A549 (cell line): ENCODE data around the gene ZNF267. TPM values are rescaled to one million over a fixed set of nuclear protein-coding genes. Genes with fewer than 3 reads are reported as not detected.
A peak's percentile ranks its signal among the peaks of the same experiment; 100 is the strongest.
"Not testable (repeated sequence)": the region's sequence is repeated elsewhere in the genome, so short reads cannot be mapped to it uniquely, and the experiment has no call there.

Source experiments
- ATAC-seq, 2 experiments: fragments of 200-7000 bp in 1 of 2; fragments of >200 bp in 1 of 2; cut with Nextera tagmentation in 1 of 2; cut with Tn5 transposase in 1 of 2; 3 replicates each; pipeline versions ENCODE4 v1.8.0 to v1.9.1; 2018 to 2020; ENCODE audit warnings: mild to moderate bottlenecking in 1 of 2, moderate library complexity in 1 of 2
- CTCF ChIA-PET: fragments of 300-600 bp; sonication (Branson Sonifier 250); formaldehyde crosslinking; extraction: SDS; loops from one replicate; lab custom pipeline; 2021; ENCODE audit warnings: antibody characterized with exemption, inconsistent platforms; lab: Yijun Ruan, JAX
- POLR2A ChIA-PET: fragments of 350-600 bp; formaldehyde crosslinking; extraction: SDS; loops from one replicate; lab custom pipeline; 2021; ENCODE audit warnings: antibody characterized with exemption, inconsistent platforms; lab: Yijun Ruan, JAX
- DNase-seq, 2 experiments: peaks; one replicate each; pipeline versions ENCODE4 v3.0.0 to v3.0.0-alpha.2; 2011 to 2016; ENCODE audit warnings: low read depth in 1 of 2, low spot score in 1 of 2
- FAIRE-seq: peaks from 2 replicates; lab custom pipeline; 2011; peaks lifted over from hg19 to GRCh38; lab: Jason Lieb, UNC
- H3K27ac ChIP-seq, 2 experiments: fragments of >200 bp; sonication (Bioruptor Twin); formaldehyde crosslinking; 3 replicates each; pipeline ENCODE4 v1.5.1; 2016 to 2017
- H3K4me1 ChIP-seq: fragments of >200 bp; sonication (Bioruptor Twin); formaldehyde crosslinking; 3 replicates; pipeline ENCODE4 v1.6.1; 2016
- H3K4me2 ChIP-seq: fragments of >200 bp; sonication (Bioruptor Twin); formaldehyde crosslinking; 3 replicates; pipeline ENCODE4 v1.6.1; 2016
- H3K4me3 ChIP-seq: fragments of >200 bp; sonication (Bioruptor Twin); formaldehyde crosslinking; 3 replicates; pipeline ENCODE4 v1.5.1; 2016
- H3K9me3 ChIP-seq: fragments of >200 bp; sonication (Bioruptor Twin); formaldehyde crosslinking; 3 replicates; pipeline ENCODE4 v1.6.1; 2016
- ATOH8 ChIP-seq: fragments of 250-450 bp; sonication (Bioruptor Pico); IDR thresholded peaks from 2 replicates; pipeline ENCODE4 v1.5.0; 2020; ENCODE audit warnings: low read depth, mild to moderate bottlenecking, moderate library complexity
- CHD2 ChIP-seq: fragments of 150-350 bp; IDR thresholded peaks from 2 replicates; pipeline ENCODE4 v1.6.1; 2014; ENCODE audit warnings: low read length; ENCODE audit not compliant: partially characterized antibody
- E2F6 ChIP-seq: IDR thresholded peaks from 2 replicates; pipeline ENCODE4 v1.6.1; 2012; ENCODE audit warnings: low read depth, borderline replicate concordance
- ESRRA ChIP-seq: fragments of 150-350 bp; IDR thresholded peaks from 2 replicates; pipeline ENCODE4 v1.6.1; 2014; ENCODE audit warnings: mild to moderate bottlenecking, low read length, borderline replicate concordance
- JUNB ChIP-seq: fragments of >200 bp; sonication (Bioruptor Twin); formaldehyde crosslinking; IDR thresholded peaks from 2 replicates; pipeline ENCODE4 v1.6.1; 2016
- MAFK ChIP-seq: fragments of 450-650 bp; IDR thresholded peaks from 2 replicates; pipeline ENCODE4 v1.6.1; 2014; ENCODE audit not compliant: partially characterized antibody
- MYC ChIP-seq: IDR thresholded peaks from 2 replicates; pipeline ENCODE4 v1.6.1; 2012; ENCODE audit warnings: mild to moderate bottlenecking, inconsistent platforms, low read length, improper control_type of control experiment, borderline replicate concordance
- NPAS2 ChIP-seq: fragments of 250-450 bp; sonication (Bioruptor Pico); IDR thresholded peaks from 2 replicates; pipeline ENCODE4 v1.8.0; 2022; ENCODE audit warnings: mild to moderate bottlenecking, moderate library complexity, borderline replicate concordance
- RCOR1 ChIP-seq: fragments of 150-350 bp; IDR thresholded peaks from 2 replicates; pipeline ENCODE4 v1.6.1; 2014; ENCODE audit warnings: antibody characterized with exemption, low read length, low read depth
- TFCP2L1 ChIP-seq: fragments of 250-450 bp; sonication (Bioruptor Pico); IDR thresholded peaks from 2 replicates; pipeline ENCODE4 v1.5.0; 2021; ENCODE audit warnings: mild to moderate bottlenecking
- ZFP36 ChIP-seq: fragments of 450-650 bp; IDR thresholded peaks from 2 replicates; pipeline ENCODE4 v1.6.1; 2014; ENCODE audit warnings: borderline replicate concordance; ENCODE audit not compliant: partially characterized antibody
- ZSCAN20 ChIP-seq: fragments of 250-450 bp; sonication (Bioruptor Pico); IDR thresholded peaks from 2 replicates; pipeline ENCODE4 v1.8.0; 2022; ENCODE audit warnings: mild to moderate bottlenecking, moderate library complexity
- WGBS: methylation state at CpG from one replicate; pipeline ENCODE4 v1.1.6; 2017; ENCODE audit errors: missing lambda C conversion rate; 5-methylcytosine and 5-hydroxymethylcytosine counted together
- polyA plus RNA-seq, 4 experiments: library from polyadenylated mRNA; depleted of rRNA in 3 of 4; stranded (reverse); fragments of >200 nt; fragmentation: RNase III in 1 of 4; extraction: RNeasy Plus Mini Kit Qiagen cat#74134 plus additional on column Dnase treatment in 1 of 4; gene quantifications; 2 replicates in 3 of 4; 3 replicates in 1 of 4; pipeline ENCODE4 v1.2.3, GENCODE V29; 2011 to 2017

Gene ZNF267
- polyA plus RNA-seq, 2 of the 4 experiments (the other 2 are of a cell fraction) = 8.3 to 10.2 TPM

- TF ChIP-seq TFCP2L1 (CRISPR knock-in tag) = no peak
- TF ChIP-seq E2F6 = no peak
- no peak for TF ChIP-seq JUNB
- TF ChIP-seq RCOR1 = no peak
Measured at GRCh38 chr16:31833047-31833446, 40.6 kb upstream of the ZNF267 start (continued).

- H3K9me3 ChIP-seq, POLR2A ChIA-PET, H3K4me3 ChIP-seq, DNase-seq, CTCF ChIA-PET, ATAC-seq, H3K27ac ChIP-seq, H3K4me1 ChIP-seq, FAIRE-seq, H3K4me2 ChIP-seq: not testable (repeated sequence)
- WGBS = no CpG with 5 or more reads among the region's 31 CpGs
Measured at GRCh38 chr16:31836396-31836795, 37.2 kb upstream of the ZNF267 start.

GRCh38 chr16:31842864-31843263, 30.7 kb upstream of the ZNF267 start:
- Histone ChIP-seq H3K4me3 (no peak overlapping the region), H3K4me1 (no peaks in the 10 kb centered on the region), H3K4me2 (no peak overlapping the region), H3K27ac (no peak overlapping the region), H3K9me3 (peaks cover 8% of the 10 kb centered on the region; the same call in 2 of the 3 replicates)
- FAIRE-seq = no peak
- ATAC-seq = no peak
- 32% methylated on average over 7 of the region's 7 CpGs for WGBS
- TF ChIP-seq ZFP36 = no peak
- TF ChIP-seq MYC = no peak
- ChIA-PET CTCF (interaction anchor here (1.4 kb wide), 1 partner anchor 26 kb away, joined by 4 read pairs; no protein-coding TSS in a partner anchor), POLR2A (no interaction called here)
- no peak for DNase-seq

GRCh38 chr16:31848572-31848971, 25.0 kb upstream of the ZNF267 start:
- H3K27ac ChIP-seq, ATAC-seq, H3K4me2 ChIP-seq, H3K4me3 ChIP-seq, CTCF ChIA-PET, POLR2A ChIA-PET, H3K4me1 ChIP-seq, FAIRE-seq, DNase-seq: not testable (repeated sequence)
- H3K9me3 ChIP-seq = peaks cover 28% of the 10 kb centered on the region
- 26% methylated on average over 2 of the region's 2 CpGs for WGBS

GRCh38 chr16:31853291-31853690, 20.3 kb upstream of the ZNF267 start:
- H3K4me2 ChIP-seq = no peak overlapping the region
- WGBS = 19% methylated on average over 2 of the region's 2 CpGs
- FAIRE-seq = no peak
- H3K27ac ChIP-seq = no peak overlapping the region
- no peak for ATAC-seq
- no peak overlapping the region for H3K4me3 ChIP-seq
- CTCF ChIA-PET = interaction anchor here (1.0 to 2.1 kb wide), 3 partner anchors 15 to 402 kb away, joined by 3 to 8 read pairs (median 4); no protein-coding TSS in a partner anchor
- peaks cover 16% of the 10 kb centered on the region for H3K9me3 ChIP-seq
- DNase-seq = no peak
- TF ChIP-seq RCOR1 = no peak
- TF ChIP-seq, all 56 proteins: peak for 0
- POLR2A ChIA-PET = no interaction called here
- no peaks in the 10 kb centered on the region for H3K4me1 ChIP-seq

GRCh38 chr16:31860508-31860907, 13.1 kb upstream of the ZNF267 start:
- no peak overlapping the region for H3K4me2 ChIP-seq
- no peak overlapping the region for H3K27ac ChIP-seq
- ChIA-PET CTCF (interaction anchor here (4.7 kb wide), 1 partner anchor 7 kb away, joined by 29 read pairs; no protein-coding TSS in a partner anchor), POLR2A (no interaction called here)
- TF ChIP-seq ZSCAN20 (CRISPR knock-in tag) = no peak
- TF ChIP-seq CHD2 = no peak
- no peak for TF ChIP-seq ESRRA
- no peak for TF ChIP-seq NPAS2 (CRISPR knock-in tag)
- no peak for TF ChIP-seq ATOH8 (CRISPR knock-in tag)
- peak; percentile 16 for TF ChIP-seq MAFK
- no peak for TF ChIP-seq TFCP2L1 (CRISPR knock-in tag)
- no peak for FAIRE-seq
- H3K4me1 ChIP-seq = no peaks in the 10 kb centered on the region
- ATAC-seq = no peak
- peaks cover 5% of the 10 kb centered on the region; the same call in 1 of the 3 replicates for H3K9me3 ChIP-seq
- H3K4me3 ChIP-seq = no peak overlapping the region
- DNase-seq = no peak
- 22% methylated on average over 3 of the region's 3 CpGs for WGBS
